H1 (cell line): ENCODE data around the gene GALNT12. TPM values are rescaled to one million over a fixed set of nuclear protein-coding genes. Genes with fewer than 3 reads are reported as not detected.

Experiments used
- GTF2F1 ChIP-seq: IDR thresholded peaks from 2 replicates; pipeline ENCODE4 v1.6.1; 2012; ENCODE audit warnings: low read depth, low read length, improper control_type of control experiment, borderline replicate concordance
- MAX ChIP-seq: IDR thresholded peaks from 2 replicates; pipeline ENCODE4 v1.6.1; 2012; ENCODE audit warnings: inconsistent platforms
- SUZ12 ChIP-seq: fragments of 200-600 bp; sonication (generic); IDR thresholded peaks from 2 replicates; pipeline ENCODE4 v1.6.1; 2012; ENCODE audit warnings: mild to moderate bottlenecking, inconsistent platforms, low read length, moderate library complexity, mixed read lengths
- TCF12 ChIP-seq: IDR thresholded peaks from 2 replicates; pipeline ENCODE4 v1.6.1; 2011; ENCODE audit warnings: low read depth, mild to moderate bottlenecking, low read length
- polyA plus RNA-seq, 7 experiments: library from polyadenylated mRNA; depleted of rRNA in 3 of 7; stranded (reverse) in 5 of 7; unstranded in 2 of 7; fragments of >200 nt in 5 of 7; fragments of 200-250 nt in 2 of 7; gene quantifications; 1 replicate in 5 of 7; 2 replicates in 1 of 7; 4 replicates in 1 of 7; pipeline versions ENCODE4 v1.2.1 to v1.2.3, GENCODE V29; 2011 to 2013; ENCODE audit warnings: missing spikeins in 2 of 7, mixed read lengths in 2 of 7
- total RNA-seq: library from RNA; stranded (reverse); fragmentation: NEBNext Ultra II Directional; extraction: Animal tissue kit (Norgen Biotek cat#: 25700); gene quantifications from 2 replicates; pipeline ENCODE4 v1.2.1, GENCODE V29; 2021
- TF ChIP-seq, protein P1 (sequence below): fragments of 300-600 bp; sonication (generic); IDR thresholded peaks from 2 replicates; pipeline ENCODE4 v1.7.1; 2012; ENCODE audit warnings: low read length, moderate library complexity, mild to moderate bottlenecking, inconsistent platforms; ENCODE audit not compliant: insufficient replicate concordance

Gene GALNT12
- total and polyA plus RNA-seq, 2 of the 8 experiments (the other 6 are each of a cell fraction or from before 2014, with no cell fraction given), result 16.2 to 19.6 TPM

DNA sequence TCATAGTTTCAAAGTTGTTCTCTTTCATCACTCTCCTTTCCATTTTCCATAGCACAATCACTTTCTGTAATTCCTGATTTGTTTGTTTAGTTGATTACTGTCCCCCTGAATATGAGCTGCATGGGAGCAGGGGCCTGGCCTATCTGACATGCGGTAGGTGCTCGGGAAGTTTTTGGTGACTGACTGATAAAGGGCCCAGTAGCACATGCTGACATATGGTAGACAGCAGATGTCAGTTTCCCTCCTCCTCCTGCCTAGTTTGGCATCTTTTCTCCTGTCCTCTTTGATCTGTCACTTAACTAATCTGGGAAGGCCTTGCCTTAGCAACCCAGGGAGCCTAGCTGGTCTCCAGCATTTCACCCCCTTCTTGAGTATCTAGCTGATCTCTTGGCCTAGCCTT is 14.4 kb downstream of the GALNT12 start (continued):
- TF ChIP-seq, protein P1, sequence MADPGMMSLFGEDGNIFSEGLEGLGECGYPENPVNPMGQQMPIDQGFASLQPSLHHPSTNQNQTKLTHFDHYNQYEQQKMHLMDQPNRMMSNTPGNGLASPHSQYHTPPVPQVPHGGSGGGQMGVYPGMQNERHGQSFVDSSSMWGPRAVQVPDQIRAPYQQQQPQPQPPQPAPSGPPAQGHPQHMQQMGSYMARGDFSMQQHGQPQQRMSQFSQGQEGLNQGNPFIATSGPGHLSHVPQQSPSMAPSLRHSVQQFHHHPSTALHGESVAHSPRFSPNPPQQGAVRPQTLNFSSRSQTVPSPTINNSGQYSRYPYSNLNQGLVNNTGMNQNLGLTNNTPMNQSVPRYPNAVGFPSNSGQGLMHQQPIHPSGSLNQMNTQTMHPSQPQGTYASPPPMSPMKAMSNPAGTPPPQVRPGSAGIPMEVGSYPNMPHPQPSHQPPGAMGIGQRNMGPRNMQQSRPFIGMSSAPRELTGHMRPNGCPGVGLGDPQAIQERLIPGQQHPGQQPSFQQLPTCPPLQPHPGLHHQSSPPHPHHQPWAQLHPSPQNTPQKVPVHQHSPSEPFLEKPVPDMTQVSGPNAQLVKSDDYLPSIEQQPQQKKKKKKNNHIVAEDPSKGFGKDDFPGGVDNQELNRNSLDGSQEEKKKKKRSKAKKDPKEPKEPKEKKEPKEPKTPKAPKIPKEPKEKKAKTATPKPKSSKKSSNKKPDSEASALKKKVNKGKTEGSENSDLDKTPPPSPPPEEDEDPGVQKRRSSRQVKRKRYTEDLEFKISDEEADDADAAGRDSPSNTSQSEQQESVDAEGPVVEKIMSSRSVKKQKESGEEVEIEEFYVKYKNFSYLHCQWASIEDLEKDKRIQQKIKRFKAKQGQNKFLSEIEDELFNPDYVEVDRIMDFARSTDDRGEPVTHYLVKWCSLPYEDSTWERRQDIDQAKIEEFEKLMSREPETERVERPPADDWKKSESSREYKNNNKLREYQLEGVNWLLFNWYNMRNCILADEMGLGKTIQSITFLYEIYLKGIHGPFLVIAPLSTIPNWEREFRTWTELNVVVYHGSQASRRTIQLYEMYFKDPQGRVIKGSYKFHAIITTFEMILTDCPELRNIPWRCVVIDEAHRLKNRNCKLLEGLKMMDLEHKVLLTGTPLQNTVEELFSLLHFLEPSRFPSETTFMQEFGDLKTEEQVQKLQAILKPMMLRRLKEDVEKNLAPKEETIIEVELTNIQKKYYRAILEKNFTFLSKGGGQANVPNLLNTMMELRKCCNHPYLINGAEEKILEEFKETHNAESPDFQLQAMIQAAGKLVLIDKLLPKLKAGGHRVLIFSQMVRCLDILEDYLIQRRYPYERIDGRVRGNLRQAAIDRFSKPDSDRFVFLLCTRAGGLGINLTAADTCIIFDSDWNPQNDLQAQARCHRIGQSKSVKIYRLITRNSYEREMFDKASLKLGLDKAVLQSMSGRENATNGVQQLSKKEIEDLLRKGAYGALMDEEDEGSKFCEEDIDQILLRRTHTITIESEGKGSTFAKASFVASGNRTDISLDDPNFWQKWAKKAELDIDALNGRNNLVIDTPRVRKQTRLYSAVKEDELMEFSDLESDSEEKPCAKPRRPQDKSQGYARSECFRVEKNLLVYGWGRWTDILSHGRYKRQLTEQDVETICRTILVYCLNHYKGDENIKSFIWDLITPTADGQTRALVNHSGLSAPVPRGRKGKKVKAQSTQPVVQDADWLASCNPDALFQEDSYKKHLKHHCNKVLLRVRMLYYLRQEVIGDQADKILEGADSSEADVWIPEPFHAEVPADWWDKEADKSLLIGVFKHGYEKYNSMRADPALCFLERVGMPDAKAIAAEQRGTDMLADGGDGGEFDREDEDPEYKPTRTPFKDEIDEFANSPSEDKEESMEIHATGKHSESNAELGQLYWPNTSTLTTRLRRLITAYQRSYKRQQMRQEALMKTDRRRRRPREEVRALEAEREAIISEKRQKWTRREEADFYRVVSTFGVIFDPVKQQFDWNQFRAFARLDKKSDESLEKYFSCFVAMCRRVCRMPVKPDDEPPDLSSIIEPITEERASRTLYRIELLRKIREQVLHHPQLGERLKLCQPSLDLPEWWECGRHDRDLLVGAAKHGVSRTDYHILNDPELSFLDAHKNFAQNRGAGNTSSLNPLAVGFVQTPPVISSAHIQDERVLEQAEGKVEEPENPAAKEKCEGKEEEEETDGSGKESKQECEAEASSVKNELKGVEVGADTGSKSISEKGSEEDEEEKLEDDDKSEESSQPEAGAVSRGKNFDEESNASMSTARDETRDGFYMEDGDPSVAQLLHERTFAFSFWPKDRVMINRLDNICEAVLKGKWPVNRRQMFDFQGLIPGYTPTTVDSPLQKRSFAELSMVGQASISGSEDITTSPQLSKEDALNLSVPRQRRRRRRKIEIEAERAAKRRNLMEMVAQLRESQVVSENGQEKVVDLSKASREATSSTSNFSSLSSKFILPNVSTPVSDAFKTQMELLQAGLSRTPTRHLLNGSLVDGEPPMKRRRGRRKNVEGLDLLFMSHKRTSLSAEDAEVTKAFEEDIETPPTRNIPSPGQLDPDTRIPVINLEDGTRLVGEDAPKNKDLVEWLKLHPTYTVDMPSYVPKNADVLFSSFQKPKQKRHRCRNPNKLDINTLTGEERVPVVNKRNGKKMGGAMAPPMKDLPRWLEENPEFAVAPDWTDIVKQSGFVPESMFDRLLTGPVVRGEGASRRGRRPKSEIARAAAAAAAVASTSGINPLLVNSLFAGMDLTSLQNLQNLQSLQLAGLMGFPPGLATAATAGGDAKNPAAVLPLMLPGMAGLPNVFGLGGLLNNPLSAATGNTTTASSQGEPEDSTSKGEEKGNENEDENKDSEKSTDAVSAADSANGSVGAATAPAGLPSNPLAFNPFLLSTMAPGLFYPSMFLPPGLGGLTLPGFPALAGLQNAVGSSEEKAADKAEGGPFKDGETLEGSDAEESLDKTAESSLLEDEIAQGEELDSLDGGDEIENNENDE, result no peak
- no peak for TF ChIP-seq MAX
- no peak for TF ChIP-seq SUZ12
- no peak for TF ChIP-seq GTF2F1
- TF ChIP-seq TCF12, result no peak
